ENCODE results near the gene DNMT3B.

DNA sequence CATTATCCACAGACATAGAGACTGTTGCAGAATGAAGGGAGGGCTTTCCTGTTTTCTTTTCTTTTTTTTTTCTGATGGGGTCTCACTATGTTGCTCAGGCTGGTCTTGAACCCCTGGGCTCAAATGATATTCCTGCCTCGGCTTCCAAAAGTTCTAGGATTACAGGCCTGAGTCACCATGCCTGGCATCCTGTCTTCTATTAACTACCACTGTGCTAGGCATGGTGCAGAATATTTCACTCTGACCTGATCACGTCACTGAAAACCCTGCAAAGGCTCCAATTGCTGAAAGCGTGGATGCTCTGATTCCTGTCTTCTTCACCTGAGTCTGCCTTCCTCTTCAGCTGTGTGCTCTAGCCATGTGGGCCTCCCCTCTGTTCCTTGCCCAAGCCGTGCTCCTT is 8.5 kb upstream of the DNMT3B start:
- TF ChIP-seq CTCF (conservative IDR thresholded peaks at IDR 0.05; ENCODE audit: low read depth, low read length) (no peak), EZH2phosphoT487 (IDR thresholded peaks at IDR 0.05; ENCODE audit: borderline replicate concordance, low read length) (no peak), EZH2 (IDR thresholded peaks at IDR 0.05; ENCODE audit: low read length, unreplicated experiment) (no peak)
